SKM-1 (cell line): ENCODE data around the gene MAD2L2.

Experiments
- DNase-seq: peaks from one replicate; lab custom pipeline; 2025; ENCODE audit not compliant: unreplicated experiment; lab: John Stamatoyannopoulos, UW

The MAD2L2 gene

DNA sequence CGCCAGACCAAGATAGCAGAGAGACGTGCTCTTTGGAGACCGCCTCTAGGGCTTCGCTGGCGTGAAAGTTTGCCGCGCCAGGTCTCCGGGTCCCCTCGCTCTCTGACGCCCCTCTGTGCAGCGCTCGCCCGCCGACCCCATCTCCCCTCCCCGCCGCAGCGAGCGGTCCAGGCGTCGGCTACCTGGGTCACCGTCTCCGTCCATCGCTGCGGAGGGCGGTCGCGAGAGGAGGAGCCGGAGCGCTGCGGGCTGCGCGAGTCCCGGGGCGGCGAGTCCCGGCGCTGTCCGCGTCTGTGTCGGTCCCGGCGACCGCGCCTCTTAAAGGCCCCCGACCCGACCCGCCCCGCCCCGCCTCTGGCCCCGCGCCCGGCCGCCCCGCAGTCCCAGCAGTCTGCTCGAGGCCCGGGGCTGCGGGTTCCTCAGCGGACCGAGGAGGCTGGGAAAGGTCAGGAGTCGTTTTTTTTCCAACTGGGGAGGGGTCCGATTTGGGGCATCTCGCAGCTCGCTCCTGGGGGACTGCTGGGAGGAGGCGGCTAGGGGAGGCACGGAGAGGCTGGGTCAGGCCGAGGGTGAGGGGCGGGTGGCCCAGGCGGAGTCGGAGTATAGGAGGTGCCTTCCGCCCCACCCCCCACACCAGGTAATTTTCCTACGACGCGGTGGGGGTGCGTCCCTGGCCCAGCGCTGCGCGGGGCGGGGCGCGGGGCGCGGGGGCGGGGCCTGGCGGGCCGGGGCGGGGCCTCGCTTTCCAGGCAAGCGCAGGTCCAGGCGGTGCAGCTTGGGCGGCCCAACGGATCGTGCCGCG is 26.6 kb downstream of the MAD2L2 start, which contains the start of the genes FBXO2 and FBXO44:
Gene FBXO2, minus strand, starts transcription at position 293 of the 802 bp plus-strand sequence. Its CDS starts 89 bp downstream, at position 204.
Gene FBXO44, plus strand, starts transcription at position 741 of the 802 bp plus-strand sequence. CDS start 959 bp downstream, outside the sequence.
- no peak for DNase-seq

DNA sequence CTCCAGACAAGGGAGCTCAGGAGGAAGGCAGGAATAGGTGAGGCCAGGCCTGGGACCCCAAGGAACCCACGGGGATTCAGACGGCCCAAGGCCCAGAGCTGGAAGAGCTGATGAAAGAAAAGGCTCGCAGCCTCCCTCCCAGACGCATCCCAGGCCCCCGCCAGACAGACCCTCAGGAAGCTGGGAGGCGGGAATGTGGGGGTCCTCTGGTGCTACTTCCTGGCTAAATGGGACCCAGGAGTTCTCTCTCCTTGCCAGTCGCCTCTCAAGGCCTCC is 27.1 kb downstream of the MAD2L2 start:
- no peak for DNase-seq

DNA sequence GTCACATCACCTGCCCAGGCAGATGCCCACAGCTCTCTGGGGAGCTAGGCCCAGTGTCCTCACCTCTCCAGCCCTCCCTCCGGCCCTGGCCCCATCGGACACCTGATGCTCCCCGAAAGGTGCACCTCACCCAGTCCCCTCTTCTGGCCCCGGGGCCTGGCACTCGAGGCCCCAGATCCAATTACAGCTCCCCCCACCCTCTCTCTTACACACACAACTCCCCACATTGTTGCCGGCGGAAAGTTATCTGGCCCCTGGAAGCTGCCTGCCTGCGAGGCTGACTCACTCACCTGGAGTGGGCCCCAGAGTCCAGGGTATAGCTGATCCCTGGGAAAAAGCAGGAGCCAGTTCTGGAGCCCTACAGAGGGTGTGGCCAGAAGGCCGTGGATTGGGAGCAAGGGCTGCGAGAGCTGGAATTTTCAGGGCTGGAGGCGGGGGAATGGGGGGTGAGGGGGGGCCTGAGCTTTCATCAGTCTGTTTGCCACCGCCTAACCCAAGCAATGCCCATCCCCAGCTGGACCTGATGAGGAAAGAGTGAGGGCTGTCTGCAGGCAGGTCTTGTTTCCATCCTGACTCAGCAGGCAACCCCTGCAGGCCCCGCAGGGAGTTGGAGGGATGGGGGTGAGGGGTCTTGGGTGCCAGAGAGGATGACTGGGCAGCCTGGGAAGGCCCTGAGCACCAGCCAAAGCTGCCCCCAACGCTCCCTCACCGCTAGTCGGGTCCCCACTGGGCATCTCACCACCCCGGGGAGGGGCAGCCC is 27.7 kb downstream of the MAD2L2 start:
- DNase-seq = no peak

DNA sequence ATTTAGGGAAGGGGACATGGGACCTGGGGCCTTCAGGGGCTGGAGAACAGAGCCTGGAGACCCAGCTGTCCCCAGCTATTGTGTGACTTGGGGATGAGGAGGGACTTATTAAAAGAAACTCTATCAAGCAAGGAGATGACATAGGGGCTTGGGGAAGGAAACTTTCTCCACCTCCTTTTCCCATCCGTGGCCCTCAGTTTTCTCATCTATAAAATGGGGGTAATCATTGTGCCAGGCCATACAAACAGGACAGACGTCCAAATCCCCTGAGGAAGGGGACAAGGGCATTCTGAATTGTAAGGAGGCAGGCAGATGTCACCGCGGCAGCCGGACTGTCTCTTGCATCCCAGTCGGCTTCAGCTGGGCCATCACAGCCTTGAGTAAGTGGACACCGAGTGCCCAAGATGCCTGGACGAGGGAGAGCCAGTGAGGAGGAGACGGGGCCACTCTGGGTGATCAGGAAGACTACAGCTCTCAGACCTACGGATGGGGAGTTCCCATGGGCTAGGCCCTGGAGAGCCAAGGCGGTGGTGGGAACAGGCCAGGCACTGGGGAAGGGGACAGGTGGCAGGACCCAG is 28.7 kb downstream of the MAD2L2 start:
- no peak for DNase-seq

DNA sequence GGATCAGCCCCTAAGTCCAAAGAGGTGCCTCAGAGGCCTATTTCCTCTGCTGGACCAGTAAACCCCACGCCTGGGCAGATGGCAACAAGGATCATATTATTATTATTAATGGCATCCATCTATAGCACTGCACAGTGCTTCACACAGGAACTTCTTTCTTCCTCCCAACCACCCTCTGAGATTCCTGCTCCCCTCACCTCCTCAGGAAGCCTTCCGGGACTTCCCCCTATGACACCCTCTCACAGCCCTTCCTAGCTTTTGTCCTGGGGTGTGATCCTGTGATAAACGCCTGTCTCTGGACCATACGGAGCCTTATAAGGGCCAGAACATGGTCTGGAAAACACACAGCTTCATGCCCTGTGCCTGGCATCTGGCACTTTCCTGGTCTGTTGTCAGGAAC is 29.9 kb downstream of the MAD2L2 start:
- DNase-seq = no peak

DNA sequence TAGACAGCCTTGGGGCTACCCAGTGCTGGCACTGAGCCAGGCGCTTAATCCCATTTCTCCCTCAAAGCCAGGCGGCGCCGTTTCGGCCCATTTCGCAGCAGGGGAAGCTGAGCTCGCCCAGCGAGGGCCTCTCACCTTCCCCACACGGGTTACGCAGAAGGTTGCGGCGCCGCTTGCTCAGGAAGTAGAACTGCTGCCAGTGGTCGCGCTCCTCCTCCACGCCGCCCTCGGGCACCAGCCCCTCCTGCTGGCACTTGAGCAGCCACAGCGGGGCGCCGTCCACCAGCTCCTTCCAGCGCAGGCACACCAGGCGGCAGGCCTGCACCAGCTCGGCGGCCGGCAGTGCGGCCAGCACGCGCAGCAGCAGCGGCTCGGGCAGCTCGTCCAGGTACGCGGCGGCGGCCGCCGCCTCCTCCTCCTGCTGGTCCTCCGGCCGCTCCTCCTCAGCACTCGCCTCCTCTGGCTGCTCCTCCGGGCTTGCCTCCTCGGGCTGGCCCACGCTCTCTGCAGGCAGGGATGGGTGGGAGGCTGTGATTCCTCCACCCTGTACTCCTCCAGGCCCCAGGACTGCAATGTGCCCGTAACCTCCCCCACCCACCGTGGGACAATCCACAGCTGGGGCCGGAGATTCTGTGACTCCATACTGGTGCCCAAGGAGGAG is 30.5 kb downstream of the MAD2L2 start:
- DNase-seq = peak; percentile 19

DNA sequence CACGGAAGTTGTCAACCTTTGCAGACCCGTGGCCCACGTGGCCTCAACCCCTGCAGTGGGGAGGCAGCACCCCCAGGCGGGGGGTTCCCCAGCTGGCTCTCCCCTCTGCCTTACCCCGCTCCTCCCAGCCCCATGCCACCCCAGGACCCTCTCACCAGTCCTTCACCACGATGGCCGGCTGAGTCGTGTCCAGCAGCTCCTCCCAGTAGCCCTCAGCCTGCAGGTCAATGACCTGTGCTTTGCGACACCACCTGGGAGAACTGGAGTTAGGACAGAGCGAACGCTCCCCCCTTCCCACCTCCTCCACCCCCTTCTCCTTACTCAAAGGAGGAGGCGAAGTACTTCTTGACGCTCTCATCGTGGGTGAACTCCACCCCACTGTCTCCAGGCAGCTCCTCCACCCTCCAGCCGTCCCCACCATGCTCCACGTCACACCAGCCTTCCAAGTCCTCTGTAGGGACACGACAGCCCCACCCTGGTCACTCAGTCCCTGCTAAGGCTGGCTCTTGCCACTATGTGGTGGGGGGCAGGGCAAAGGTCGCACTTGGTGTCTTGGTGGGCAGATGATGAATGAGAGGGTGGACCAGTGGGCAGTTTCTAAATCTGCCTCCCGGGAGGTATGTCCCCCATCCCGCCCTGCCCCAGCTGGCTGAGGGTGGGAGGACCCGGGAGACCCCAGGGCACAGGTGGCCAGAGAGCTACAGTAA is 31.2 kb downstream of the MAD2L2 start:
- DNase-seq = no peak

DNA sequence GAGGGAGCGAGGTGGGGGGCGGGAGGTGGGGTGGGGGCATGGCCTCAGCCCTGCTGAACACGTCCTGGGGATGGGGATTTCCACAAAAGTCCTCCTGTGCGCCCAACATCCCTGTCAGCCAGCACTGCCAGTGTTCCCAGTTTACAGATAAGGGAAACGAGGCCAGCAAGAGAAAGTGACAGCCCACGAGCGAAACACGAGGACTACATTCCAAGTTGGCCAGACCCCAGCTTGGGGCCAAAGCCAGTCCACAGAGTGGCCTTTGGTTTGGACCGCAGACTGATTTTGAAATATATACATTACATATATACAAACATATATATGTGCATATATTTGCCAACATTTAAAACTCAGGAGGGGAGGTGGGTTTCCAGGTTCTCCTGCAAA is 31.7 kb downstream of the MAD2L2 start:
- no peak for DNase-seq

DNA sequence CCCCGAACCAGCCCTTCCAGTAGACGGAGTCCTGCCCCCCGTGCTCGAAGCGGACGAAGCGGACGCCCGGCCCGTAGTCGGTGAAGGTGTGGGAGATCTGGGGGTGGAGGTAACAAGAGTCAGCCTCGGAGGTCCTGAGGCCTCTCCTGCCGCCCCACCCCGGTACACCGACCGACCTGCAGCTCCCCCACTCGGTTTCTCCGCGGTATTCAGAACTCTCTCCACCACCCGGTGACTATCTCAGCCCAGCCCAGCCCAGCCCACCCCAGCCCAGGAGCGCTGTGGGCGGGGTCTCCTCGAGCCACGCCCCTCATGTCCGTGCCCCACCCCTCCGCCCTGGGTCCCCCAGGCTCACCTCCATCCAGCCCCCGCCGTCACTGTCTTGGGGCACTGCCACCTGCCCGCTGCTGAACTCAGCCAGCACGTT is 32.2 kb downstream of the MAD2L2 start:
- DNase-seq = no peak

DNA sequence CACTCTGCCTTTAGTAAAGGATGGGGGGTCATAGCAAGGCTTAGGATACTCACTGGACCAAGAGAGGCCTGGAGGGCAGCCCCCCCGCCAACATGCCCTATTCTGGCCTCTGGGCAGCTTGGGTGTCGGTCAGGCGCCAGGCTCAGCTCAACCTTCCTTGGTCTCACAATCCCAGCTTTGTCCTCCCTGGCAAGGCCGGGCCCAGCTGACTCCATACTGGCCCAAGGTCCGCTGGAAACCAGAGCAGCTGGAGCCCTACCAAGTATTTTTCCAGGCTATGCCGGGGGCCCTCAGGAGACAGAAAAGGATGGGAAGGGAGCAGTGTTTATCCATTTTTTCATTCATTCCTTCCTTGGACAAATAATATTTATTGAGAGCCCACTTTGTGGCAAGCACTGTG is 32.9 kb downstream of the MAD2L2 start:
- DNase-seq = no peak

DNA sequence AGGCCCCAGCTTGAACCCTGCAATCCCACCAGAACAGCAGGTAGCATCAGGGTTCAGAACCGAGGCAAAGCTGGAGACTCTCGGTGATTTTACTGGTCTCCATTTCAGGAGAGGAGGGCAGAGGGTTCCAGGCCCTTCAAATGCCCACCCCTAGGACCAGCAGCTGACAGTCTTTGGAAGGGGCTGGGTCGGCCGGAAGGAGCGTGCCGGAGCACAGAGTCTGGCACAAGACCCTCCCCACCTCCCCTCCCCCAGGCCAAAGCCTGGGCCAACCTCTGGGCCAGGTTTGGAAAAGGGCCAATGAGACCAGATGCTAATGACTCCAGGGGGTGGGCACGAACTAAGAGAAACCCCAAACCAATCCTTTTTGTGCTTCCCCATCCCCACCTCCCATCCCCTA is 33.6 kb downstream of the MAD2L2 start:
- no peak for DNase-seq

DNA sequence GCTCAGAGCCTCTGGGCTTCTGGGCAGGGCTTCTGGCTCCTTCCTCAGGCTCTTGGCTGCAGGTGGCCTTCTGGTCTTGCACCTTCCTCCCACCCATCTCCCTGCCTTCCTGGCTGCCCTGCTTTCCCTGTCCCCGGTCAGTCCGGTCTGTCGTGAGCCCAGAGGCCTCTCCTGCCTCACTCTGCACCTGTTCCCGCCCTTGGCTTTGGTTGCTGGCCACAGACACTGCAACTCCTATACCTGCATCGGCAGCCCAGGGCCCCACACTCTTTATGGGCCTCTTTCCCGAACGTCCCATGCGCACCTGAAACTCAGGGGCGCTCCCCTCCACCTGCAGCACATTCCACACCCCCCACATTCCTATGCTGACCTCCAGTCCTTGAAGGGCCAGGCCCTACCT is 34.6 kb downstream of the MAD2L2 start:
- DNase-seq = no peak

DNA sequence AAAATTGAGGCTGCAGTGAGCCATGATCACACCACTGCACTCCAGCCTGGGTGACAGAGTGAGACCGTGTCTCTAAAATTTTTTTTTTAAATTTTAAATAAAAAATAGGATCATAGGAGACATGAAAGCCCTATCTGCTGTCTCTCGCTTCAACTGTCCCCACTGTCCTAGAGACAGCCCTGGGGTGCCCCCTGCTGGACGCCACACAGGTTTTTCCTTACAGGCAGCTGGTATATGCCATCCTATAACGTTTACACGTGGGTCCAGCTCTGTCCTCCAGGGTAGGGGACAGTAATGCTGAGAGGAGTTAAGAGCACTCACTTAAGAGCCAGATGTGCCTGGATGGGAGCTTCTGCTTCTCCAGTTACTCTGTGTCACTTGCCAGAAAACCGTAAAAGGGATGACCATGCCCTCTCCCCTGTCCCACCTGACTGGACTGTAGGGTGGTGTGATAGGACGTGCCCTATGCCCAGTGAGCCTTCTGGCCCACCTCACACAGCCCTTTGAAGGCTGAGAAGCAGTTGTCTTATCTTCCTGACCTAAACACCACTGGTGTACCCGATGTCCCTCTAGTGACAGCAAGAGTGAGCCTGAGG is 35.2 kb downstream of the MAD2L2 start:
- peak; percentile 80 for DNase-seq

DNA sequence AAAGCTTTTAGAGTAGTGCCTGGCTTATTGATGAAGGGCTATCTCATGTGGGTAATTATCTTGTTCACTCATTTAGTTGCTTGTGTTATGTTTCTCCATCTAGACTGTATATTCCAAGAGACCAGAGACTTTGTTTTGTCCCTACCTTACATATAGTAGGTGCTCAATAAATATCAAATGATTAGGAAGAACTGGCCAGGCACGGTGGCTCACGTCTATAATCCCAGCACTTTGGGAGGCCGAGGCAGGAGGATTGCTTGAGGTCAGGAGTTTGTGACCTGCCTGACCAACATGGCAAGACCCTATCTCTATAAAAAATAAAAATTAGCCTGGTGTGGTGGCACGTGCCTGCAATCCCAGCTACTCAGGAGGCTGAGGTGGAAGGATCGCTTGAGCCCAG is 35.7 kb downstream of the MAD2L2 start:
- DNase-seq = no peak

DNA sequence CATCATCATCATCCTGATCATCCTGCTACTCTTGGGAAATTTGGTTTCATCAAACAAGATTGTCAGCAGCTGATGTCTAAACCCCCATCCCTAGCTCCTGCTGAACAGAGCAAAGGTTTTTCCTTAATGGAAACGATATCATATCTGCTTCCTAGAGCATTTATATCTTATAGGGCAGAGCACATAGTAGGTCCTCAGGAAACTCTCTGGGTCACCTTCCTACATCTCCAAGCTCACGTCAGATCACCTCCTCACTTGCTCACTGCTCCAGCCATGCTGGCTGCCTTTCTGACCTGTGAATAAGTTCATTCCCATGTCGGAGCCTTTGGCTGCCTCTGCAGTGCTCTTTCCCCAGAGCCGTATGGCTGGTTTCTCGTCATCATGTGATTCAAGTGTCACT is 37.2 kb downstream of the MAD2L2 start:
- no peak for DNase-seq

DNA sequence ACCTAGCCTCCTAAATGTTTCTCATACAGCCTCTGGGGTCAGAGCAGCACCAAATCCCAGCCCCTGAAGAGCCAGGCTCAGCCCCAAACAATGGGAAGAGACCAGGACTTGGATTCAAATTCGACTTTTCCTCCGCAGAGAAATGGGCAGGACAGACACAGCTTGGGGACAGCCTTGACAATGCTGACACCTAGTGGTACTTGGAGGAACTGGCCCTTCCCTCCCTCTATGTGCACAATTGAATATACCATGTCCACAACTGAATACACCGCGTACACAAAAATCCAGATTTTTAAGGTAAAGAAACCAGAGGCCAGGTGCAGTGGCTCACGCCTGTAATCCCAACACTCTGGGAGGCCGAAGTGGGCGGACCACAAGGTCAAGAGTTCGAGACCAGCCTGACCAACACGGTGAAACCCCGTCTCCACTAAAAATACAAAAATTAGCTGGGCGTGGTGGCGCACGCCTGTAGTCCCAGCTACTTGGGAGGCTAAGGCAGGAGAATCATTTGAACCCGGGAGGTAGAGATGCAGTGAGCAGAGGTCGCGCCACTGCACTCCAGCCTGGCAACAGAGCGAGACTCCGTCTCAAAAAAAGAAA is 38.4 kb downstream of the MAD2L2 start:
- DNase-seq = peak; percentile 6

DNA sequence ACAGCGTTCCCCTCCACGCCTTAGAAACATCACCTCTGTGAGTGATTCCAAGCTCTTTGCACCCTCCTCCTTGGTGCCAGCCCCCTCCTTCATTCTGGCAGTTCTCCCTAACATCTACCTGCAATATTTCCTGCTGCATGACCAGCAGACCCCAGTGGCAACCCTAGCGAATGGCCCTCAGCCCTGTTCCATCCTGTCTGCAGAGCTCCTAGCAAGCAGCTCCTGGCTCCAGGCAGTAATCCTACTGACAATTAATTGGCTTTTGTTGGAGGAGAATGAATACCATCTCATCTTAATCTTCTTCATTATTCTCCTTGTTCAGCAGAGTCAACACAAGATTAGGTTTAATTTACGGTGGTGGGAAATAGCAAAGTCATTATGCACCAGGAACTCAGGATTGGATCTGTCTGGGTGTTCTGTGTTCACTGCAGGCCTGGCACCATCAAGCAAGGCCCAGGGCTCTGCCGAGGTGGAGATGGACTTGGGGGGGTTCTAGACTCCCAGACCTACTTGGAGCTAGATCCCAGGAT is 39.1 kb downstream of the MAD2L2 start:
- DNase-seq = no peak

DNA sequence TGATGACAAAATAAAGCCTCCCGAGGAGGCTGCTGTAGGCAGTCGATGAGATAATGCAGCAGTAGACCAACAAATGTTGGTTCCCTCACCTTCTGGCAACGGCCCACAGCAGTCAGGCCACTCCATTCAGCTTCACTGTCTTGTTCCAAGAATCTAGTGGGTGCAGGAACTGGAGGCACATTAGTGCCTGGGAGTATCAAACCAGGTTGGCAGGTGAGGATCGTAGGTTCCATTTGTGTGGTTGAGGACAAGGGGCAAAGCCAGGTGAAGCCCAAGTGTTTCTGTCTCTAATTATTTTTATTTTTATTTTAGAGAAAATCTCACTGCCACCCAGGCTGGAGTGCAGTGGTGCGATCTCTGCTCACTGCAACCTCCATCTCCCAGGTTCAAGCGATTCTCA is 40.0 kb downstream of the MAD2L2 start:
- DNase-seq = no peak

DNA sequence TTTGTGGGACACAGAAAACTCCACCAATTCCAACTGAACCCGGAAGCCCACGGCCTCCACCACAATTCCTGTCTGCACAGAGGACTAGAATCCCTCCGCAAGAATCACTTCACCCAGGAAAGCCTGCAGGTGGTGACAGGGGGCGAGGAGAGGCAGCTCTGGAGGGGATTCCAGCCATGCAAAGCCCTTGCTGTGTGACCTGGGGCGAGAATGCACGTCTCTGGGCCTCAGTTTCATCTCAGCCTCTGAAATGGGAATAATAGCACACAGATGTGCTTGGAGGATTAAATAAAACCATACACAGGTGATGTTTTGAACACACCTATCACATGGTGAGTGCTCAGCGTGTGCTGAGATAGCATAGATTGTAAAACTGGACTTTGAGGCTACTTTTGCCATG is 40.8 kb downstream of the MAD2L2 start:
- no peak for DNase-seq

DNA sequence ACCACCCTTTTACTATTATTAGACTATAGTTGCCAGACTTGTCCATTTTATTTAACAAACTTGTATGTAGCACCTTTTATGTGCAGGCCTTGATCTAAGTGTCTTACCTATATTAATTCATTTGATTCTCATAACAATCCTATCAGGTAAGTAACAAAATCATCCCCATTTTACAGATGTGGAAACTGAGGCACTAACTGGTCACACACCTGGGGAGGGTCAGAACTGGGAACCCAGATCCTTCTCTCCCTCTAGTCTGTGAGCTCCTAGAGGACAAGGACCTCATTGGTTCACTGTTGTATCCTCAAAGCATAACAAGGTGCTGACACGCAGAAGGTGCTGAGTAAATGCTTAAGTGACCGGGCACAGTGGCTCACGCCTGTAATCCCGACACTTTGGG is 41.6 kb downstream of the MAD2L2 start:
- no peak for DNase-seq
